Upper lobe of left lung (tissue), 4 donors: ENCODE measurements around the gene UBE2B.

Experiments
- CTCF ChIP-seq, 6 experiments: fragments of 450-650 bp in 4 of 6; fragments of 200-600 bp in 2 of 6; sonication (generic) in 2 of 6; IDR thresholded peaks; one replicate each; pipeline ENCODE4 v1.5.1; 2016 to 2019; ENCODE audit warnings: antibody characterized with exemption in 6 of 6
- EP300 ChIP-seq, 4 donors: sonication (generic); formaldehyde crosslinking; IDR thresholded peaks; one replicate each; pipeline ENCODE4 v1.5.1; 2017; ENCODE audit warnings: antibody characterized with exemption in 4 of 4, control low read depth in 2 of 4
- POLR2A ChIP-seq, 4 donors: fragments of 450-650 bp; IDR thresholded peaks; one replicate each; pipeline ENCODE4 v1.5.1; 2016 to 2017; ENCODE audit warnings: antibody characterized with exemption in 4 of 4, mild to moderate bottlenecking in 2 of 4
- POLR2AphosphoS5 ChIP-seq, 2 donors: sonication (generic); formaldehyde crosslinking; IDR thresholded peaks; one replicate each; pipeline ENCODE4 v1.5.1; 2017; ENCODE audit warnings: antibody characterized with exemption in 2 of 2

- no peak for TF ChIP-seq CTCF (IDR thresholded peaks at IDR 0.05)
- TF ChIP-seq POLR2A (IDR thresholded peaks at IDR 0.05), result no peak
- no peak for TF ChIP-seq EP300 (IDR thresholded peaks at IDR 0.05)
- no peak for TF ChIP-seq POLR2AphosphoS5 (IDR thresholded peaks at IDR 0.05)
Observed at GRCh38 chr5:134438721-134439123, 67.4 kb downstream of the UBE2B start.
